Lower leg skin (tissue), 3 donors: ENCODE measurements around the gene PHRF1.

Experiments used
- POLR2A ChIP-seq, 2 donors: fragments of 450-650 bp; IDR thresholded peaks; one replicate each; pipeline ENCODE4 v1.6.1; 2016 to 2017; ENCODE audit warnings: antibody characterized with exemption in 2 of 2, mild to moderate bottlenecking in 1 of 2, moderate library complexity in 1 of 2
- TF ChIP-seq, protein P1 (sequence below), 3 donors: fragments of 450-650 bp; IDR thresholded peaks; one replicate each; pipeline ENCODE4 v1.5.1; 2016; ENCODE audit warnings: antibody characterized with exemption in 3 of 3, mild to moderate bottlenecking in 3 of 3, moderate library complexity in 2 of 3

DNA sequence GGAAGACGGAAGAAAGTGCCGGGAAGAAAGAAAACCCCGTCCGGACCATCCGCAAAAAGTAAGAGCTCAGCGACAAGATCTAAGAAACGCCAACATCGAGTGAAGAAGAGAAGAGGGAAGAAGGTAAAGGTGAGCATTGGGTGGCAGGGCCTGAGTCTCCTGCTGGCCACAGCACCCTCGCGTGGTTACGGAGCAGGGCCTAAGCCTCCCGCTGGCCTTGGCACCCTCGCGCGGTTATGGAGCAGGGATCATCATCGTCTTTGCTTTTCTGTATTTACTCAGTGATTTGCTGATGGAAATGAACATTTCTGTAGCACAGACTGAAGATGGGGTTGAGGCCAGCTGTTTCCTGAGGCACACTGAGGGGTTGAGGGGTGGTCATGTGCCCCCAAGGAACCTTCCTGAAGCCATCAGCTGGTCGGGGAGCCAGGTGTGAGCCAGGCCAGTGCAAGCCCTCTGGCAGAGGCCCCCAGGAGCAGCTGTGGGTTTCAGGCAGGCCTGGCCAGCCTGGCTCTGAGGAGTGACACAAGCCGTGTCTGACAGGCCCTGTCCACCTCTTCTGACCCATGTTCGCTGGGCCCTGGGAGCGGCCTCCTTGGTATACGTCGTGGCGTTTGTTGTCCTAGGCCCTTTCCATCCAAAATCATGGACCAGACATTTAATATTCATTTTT, 25.4 kb downstream of the PHRF1 start:
- TF ChIP-seq, protein P1, sequence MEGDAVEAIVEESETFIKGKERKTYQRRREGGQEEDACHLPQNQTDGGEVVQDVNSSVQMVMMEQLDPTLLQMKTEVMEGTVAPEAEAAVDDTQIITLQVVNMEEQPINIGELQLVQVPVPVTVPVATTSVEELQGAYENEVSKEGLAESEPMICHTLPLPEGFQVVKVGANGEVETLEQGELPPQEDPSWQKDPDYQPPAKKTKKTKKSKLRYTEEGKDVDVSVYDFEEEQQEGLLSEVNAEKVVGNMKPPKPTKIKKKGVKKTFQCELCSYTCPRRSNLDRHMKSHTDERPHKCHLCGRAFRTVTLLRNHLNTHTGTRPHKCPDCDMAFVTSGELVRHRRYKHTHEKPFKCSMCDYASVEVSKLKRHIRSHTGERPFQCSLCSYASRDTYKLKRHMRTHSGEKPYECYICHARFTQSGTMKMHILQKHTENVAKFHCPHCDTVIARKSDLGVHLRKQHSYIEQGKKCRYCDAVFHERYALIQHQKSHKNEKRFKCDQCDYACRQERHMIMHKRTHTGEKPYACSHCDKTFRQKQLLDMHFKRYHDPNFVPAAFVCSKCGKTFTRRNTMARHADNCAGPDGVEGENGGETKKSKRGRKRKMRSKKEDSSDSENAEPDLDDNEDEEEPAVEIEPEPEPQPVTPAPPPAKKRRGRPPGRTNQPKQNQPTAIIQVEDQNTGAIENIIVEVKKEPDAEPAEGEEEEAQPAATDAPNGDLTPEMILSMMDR (IDR thresholded peaks at IDR 0.05), result no peak
- no peak for TF ChIP-seq POLR2A (IDR thresholded peaks at IDR 0.05)
